Measurements from ENCODE around the gene ZNF488. TPM values are rescaled to one million over a fixed set of nuclear protein-coding genes. Genes with fewer than 3 reads are reported as not detected.

ZNF488 gene
- total and polyA plus RNA-seq, 8 donors: 0.38 to 3.1 (median 2.0) TPM

GRCh38 chr10:47415520-47416304 is 31.6 kb upstream of the ZNF488 start:
- ATAC-seq: no peak
- intact Hi-C loops (cut with DNase I): no loop called here
- no peak overlapping the region for H3K27ac ChIP-seq
- no peaks in the 10 kb centered on the region for H3K4me1 ChIP-seq
- H3K4me3 ChIP-seq: no peak overlapping the region
- no peak for TF ChIP-seq CTCF (IDR thresholded peaks at IDR 0.05)
- no peaks in the 10 kb centered on the region for H3K36me3 ChIP-seq
- no peaks in the 10 kb centered on the region for H3K27me3 ChIP-seq
- no peak for DNase-seq
- no peaks in the 10 kb centered on the region for H3K9me3 ChIP-seq

GRCh38 chr10:47414752-47415519 is 30.8 kb upstream of the ZNF488 start:
- Histone ChIP-seq H3K4me3 (no peak overlapping the region), H3K36me3 (no peaks in the 10 kb centered on the region), H3K27me3 (no peaks in the 10 kb centered on the region), H3K4me1 (no peaks in the 10 kb centered on the region), H3K9me3 (no peaks in the 10 kb centered on the region), H3K27ac (no peak overlapping the region)
- ATAC-seq (no peak), DNase-seq (peak in 1 of 4 donors; percentile 53)
- no peak for TF ChIP-seq CTCF (IDR thresholded peaks at IDR 0.05)
- intact Hi-C loops (cut with DNase I): no loop called here

GRCh38 chr10:47414227-47414592 is 30.1 kb upstream of the ZNF488 start:
- intact Hi-C loops (cut with DNase I): no loop called here
- Histone ChIP-seq H3K9me3 (no peaks in the 10 kb centered on the region), H3K4me1 (no peaks in the 10 kb centered on the region), H3K27me3 (no peaks in the 10 kb centered on the region), H3K4me3 (no peak overlapping the region), H3K27ac (no peak overlapping the region), H3K36me3 (no peaks in the 10 kb centered on the region)
- no peak for ATAC-seq
- no peak for TF ChIP-seq CTCF (IDR thresholded peaks at IDR 0.05)
- no peak for DNase-seq

- TF ChIP-seq CTCF (IDR thresholded peaks at IDR 0.05): no peak
- peaks cover 0 to 4% of the 10 kb centered on the region in 2 donors for H3K4me1 ChIP-seq
These were observed 29.6 kb upstream of the ZNF488 start for GRCh38 chr10:47413531-47414226.

GRCh38 chr10:47412869-47413268 is 28.8 kb upstream of the ZNF488 start:
- no peak for DNase-seq
- Histone ChIP-seq H3K36me3 (no peaks in the 10 kb centered on the region), H3K27ac (no peak overlapping the region), H3K27me3 (no peaks in the 10 kb centered on the region), H3K4me3 (no peak overlapping the region), H3K9me3 (no peaks in the 10 kb centered on the region), H3K4me1 (peaks cover 0 to 6% of the 10 kb centered on the region in 2 donors)
- TF ChIP-seq CTCF (IDR thresholded peaks at IDR 0.05): no peak
- no peak for ATAC-seq
- intact Hi-C loops (cut with DNase I): no loop called here

More at GRCh38 chr10:47413531-47414226, 29.6 kb upstream of the ZNF488 start:
- intact Hi-C loops (cut with DNase I): no loop called here
- H3K27ac ChIP-seq: no peak overlapping the region
- no peaks in the 10 kb centered on the region for H3K9me3 ChIP-seq
- DNase-seq (peak in 1 of 4 donors; percentile 69), ATAC-seq (no peak)
- no peak overlapping the region for H3K4me3 ChIP-seq
- H3K36me3 ChIP-seq: no peaks in the 10 kb centered on the region
- no peaks in the 10 kb centered on the region for H3K27me3 ChIP-seq

Data from left lung (tissue), 10 donors.